GM12864 (cell line): ENCODE results near the gene MMP20.
A peak's percentile ranks its signal among the peaks of the same experiment; 100 is the strongest.

Experiments used
- DNase-seq: peaks from one replicate; pipeline ENCODE4 v3.0.0-alpha.2; 2011; ENCODE audit warnings: low read depth
- H3K4me3 ChIP-seq: 2 replicates; pipeline ENCODE4 v1.5.1; 2011; ENCODE audit warnings: mild to moderate bottlenecking, low read depth, low read length, control low read depth
- TF ChIP-seq, protein P1 (sequence below): IDR thresholded peaks from 2 replicates; pipeline ENCODE4 v1.5.1; 2011; ENCODE audit warnings: low read depth, mild to moderate bottlenecking, moderate library complexity, low read length, control low read depth, inconsistent platforms; ENCODE audit errors: missing control alignments

MMP20 gene

GRCh38 chr11:102544594-102544993, 80.5 kb downstream of the MMP20 start:
- no peak overlapping the region for H3K4me3 ChIP-seq
- TF ChIP-seq, protein P1, sequence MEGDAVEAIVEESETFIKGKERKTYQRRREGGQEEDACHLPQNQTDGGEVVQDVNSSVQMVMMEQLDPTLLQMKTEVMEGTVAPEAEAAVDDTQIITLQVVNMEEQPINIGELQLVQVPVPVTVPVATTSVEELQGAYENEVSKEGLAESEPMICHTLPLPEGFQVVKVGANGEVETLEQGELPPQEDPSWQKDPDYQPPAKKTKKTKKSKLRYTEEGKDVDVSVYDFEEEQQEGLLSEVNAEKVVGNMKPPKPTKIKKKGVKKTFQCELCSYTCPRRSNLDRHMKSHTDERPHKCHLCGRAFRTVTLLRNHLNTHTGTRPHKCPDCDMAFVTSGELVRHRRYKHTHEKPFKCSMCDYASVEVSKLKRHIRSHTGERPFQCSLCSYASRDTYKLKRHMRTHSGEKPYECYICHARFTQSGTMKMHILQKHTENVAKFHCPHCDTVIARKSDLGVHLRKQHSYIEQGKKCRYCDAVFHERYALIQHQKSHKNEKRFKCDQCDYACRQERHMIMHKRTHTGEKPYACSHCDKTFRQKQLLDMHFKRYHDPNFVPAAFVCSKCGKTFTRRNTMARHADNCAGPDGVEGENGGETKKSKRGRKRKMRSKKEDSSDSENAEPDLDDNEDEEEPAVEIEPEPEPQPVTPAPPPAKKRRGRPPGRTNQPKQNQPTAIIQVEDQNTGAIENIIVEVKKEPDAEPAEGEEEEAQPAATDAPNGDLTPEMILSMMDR = no peak
- no peak for DNase-seq

GRCh38 chr11:102539567-102539966, 85.6 kb downstream of the MMP20 start:
- no peak for DNase-seq
- H3K4me3 ChIP-seq = no peak overlapping the region
- TF ChIP-seq, protein P1 = no peak

- no peak overlapping the region for H3K4me3 ChIP-seq
- TF ChIP-seq, protein P1 = no peak
- no peak for DNase-seq
Observed at GRCh38 chr11:102538932-102539331, 86.2 kb downstream of the MMP20 start.

DNA sequence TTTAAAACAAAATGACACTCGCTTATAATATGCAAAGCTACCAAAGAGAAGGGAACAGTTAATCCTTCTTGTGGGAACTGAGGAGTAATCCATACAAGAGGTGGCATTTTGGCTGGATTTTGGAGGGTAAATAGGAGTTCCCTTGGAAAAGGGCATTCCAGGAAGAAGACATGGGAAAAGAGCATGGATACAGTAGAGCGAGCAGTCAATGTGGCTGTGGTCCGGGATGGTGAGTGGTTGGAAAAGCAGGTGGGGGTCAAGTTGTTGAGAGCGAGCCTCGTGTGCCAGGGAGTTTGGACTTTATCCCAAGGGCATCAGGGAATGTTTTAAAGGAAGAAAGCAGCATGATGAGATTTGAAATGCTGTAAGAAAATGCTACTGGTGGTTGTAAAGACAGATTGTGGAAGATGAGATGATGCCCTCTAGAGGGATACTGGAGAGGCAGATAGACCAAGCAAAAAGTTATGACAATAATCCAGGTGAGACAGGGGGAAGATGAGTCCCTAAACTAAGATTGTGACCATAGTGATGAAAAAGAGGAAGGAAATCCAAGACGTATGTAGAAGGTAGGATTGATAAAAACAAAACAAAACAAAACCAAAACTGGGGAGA, 90.8 kb downstream of the MMP20 start:
- DNase-seq = no peak
- TF ChIP-seq, protein P1 = peak; percentile 48
- H3K4me3 ChIP-seq = no peak overlapping the region

GRCh38 chr11:102530558-102530957, 94.6 kb downstream of the MMP20 start, which contains the start of gene MMP7:
TSS of gene MMP7 (minus strand) at chr11:102530747. CDS start at chr11:102530700, 47 bp downstream.
- TF ChIP-seq, protein P1 = no peak
- DNase-seq = no peak
- H3K4me3 ChIP-seq = no peak within 1 kb of the TSS

GRCh38 chr11:102528618-102529017, 96.5 kb downstream of the MMP20 start:
- no peak for DNase-seq
- TF ChIP-seq, protein P1 = no peak
- no peak overlapping the region for H3K4me3 ChIP-seq

GRCh38 chr11:102527684-102528083, 97.4 kb downstream of the MMP20 start:
- DNase-seq = no peak
- no peak overlapping the region for H3K4me3 ChIP-seq
- TF ChIP-seq, protein P1 = no peak
